HCT116 (cell line): ENCODE measurements around the gene C3orf20.

Source experiments
- EZH2 ChIP-seq: fragments of 200-600 bp; sonication (generic); IDR thresholded peaks from 2 replicates; pipeline ENCODE4 v1.6.1; 2017; ENCODE audit warnings: antibody characterized with exemption, mixed run types
- JUND ChIP-seq: IDR thresholded peaks from 2 replicates; pipeline ENCODE4 v1.6.1; 2012
- POLR2A ChIP-seq: IDR thresholded peaks from 2 replicates; pipeline ENCODE4 v1.7.0; 2011; ENCODE audit warnings: borderline replicate concordance; ENCODE audit not compliant: insufficient read depth, insufficient read length; ENCODE audit errors: extremely low read depth
- POLR2AphosphoS5 ChIP-seq: IDR thresholded peaks from 2 replicates; pipeline ENCODE4 v1.6.1; 2011; ENCODE audit warnings: mild to moderate bottlenecking, low read depth, low read length, moderate library complexity
- TCF7L2 ChIP-seq: IDR thresholded peaks from 2 replicates; pipeline ENCODE4 v1.7.0; 2011; ENCODE audit warnings: borderline replicate concordance, inconsistent platforms; ENCODE audit not compliant: insufficient read depth, insufficient read length; ENCODE audit errors: extremely low read depth
- YY1 ChIP-seq: IDR thresholded peaks from 2 replicates; pipeline ENCODE4 v1.6.1; 2011; ENCODE audit warnings: low read length, low read depth, moderate library complexity, mild to moderate bottlenecking; ENCODE audit not compliant: insufficient replicate concordance; ENCODE audit errors: extremely low read depth
- ZFX ChIP-seq: fragments of 450-650 bp; IDR thresholded peaks from 2 replicates; pipeline ENCODE4 v1.6.1; 2017
- ZNF274 ChIP-seq: fragments of 200-500 bp; sonication (Bioruptor generic); IDR thresholded peaks from 2 replicates; pipeline ENCODE4 v1.6.1; 2014; ENCODE audit warnings: mild to moderate bottlenecking, low read depth, low read length, inconsistent platforms
- TF ChIP-seq, protein P1 (sequence below), 3 experiments: fragments of 200-600 bp in 1 of 3; sonication (generic) in 1 of 3; IDR thresholded peaks in 2 of 3; conservative IDR thresholded peaks in 1 of 3; 2 replicates each; pipeline ENCODE4 v1.5.1; 2012 to 2017; ENCODE audit warnings: low read depth in 2 of 3, low read length in 2 of 3, antibody characterized with exemption in 1 of 3, borderline replicate concordance in 1 of 3, control low read depth in 1 of 3, mild to moderate bottlenecking in 1 of 3, mixed read lengths in 1 of 3, mixed run types in 1 of 3, moderate library complexity in 1 of 3; ENCODE audit not compliant: insufficient read depth in 1 of 3
- TF ChIP-seq, protein P2 (sequence below): IDR thresholded peaks from 2 replicates; pipeline ENCODE4 v1.6.1; 2012; ENCODE audit warnings: low read depth
- TF ChIP-seq, protein P3 (sequence below): IDR thresholded peaks from 2 replicates; pipeline ENCODE4 v1.6.1; 2012

DNA sequence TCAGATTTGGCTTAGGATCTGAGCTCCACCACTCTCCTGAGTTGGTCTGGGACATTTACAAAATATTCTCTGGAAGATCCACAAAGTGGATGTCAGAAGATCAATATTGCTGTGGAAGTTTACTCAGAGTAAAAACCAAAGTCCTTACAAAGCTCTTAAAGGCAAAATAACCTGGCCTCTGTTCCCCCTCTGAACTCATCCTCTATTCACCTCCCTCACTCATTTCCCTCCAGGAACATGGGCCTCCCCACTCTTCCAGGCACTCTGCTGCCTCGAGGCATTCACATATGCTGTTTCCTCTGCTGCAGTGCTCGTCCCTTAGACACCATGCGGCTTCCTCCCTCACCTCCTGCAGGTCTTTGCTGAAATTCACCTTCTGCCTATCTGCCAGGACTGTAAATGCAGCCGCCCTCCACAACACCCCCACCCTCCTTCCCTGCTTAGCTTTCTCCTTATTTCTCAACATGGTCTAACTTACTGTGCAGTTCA is 42.5 kb upstream of the C3orf20 start:
- TF ChIP-seq, protein P1, sequence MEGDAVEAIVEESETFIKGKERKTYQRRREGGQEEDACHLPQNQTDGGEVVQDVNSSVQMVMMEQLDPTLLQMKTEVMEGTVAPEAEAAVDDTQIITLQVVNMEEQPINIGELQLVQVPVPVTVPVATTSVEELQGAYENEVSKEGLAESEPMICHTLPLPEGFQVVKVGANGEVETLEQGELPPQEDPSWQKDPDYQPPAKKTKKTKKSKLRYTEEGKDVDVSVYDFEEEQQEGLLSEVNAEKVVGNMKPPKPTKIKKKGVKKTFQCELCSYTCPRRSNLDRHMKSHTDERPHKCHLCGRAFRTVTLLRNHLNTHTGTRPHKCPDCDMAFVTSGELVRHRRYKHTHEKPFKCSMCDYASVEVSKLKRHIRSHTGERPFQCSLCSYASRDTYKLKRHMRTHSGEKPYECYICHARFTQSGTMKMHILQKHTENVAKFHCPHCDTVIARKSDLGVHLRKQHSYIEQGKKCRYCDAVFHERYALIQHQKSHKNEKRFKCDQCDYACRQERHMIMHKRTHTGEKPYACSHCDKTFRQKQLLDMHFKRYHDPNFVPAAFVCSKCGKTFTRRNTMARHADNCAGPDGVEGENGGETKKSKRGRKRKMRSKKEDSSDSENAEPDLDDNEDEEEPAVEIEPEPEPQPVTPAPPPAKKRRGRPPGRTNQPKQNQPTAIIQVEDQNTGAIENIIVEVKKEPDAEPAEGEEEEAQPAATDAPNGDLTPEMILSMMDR (IDR thresholded peaks at IDR 0.05 in 2 of 3, conservative IDR thresholded peaks at IDR 0.05 in 1 of 3; ENCODE audit: borderline replicate concordance in 1 of 3, insufficient read depth in 1 of 3, low read depth in 2 of 3, low read length in 2 of 3) = no peak
- no peak for TF ChIP-seq ZFX
- TF ChIP-seq, protein P2, sequence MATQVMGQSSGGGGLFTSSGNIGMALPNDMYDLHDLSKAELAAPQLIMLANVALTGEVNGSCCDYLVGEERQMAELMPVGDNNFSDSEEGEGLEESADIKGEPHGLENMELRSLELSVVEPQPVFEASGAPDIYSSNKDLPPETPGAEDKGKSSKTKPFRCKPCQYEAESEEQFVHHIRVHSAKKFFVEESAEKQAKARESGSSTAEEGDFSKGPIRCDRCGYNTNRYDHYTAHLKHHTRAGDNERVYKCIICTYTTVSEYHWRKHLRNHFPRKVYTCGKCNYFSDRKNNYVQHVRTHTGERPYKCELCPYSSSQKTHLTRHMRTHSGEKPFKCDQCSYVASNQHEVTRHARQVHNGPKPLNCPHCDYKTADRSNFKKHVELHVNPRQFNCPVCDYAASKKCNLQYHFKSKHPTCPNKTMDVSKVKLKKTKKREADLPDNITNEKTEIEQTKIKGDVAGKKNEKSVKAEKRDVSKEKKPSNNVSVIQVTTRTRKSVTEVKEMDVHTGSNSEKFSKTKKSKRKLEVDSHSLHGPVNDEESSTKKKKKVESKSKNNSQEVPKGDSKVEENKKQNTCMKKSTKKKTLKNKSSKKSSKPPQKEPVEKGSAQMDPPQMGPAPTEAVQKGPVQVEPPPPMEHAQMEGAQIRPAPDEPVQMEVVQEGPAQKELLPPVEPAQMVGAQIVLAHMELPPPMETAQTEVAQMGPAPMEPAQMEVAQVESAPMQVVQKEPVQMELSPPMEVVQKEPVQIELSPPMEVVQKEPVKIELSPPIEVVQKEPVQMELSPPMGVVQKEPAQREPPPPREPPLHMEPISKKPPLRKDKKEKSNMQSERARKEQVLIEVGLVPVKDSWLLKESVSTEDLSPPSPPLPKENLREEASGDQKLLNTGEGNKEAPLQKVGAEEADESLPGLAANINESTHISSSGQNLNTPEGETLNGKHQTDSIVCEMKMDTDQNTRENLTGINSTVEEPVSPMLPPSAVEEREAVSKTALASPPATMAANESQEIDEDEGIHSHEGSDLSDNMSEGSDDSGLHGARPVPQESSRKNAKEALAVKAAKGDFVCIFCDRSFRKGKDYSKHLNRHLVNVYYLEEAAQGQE = no peak
- TF ChIP-seq YY1 = no peak
- no peak for TF ChIP-seq EZH2
- no peak for TF ChIP-seq JUND
- no peak for TF ChIP-seq POLR2AphosphoS5
- TF ChIP-seq TCF7L2 = no peak
- TF ChIP-seq, protein P3, sequence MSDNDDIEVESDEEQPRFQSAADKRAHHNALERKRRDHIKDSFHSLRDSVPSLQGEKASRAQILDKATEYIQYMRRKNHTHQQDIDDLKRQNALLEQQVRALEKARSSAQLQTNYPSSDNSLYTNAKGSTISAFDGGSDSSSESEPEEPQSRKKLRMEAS = no peak
- no peak for TF ChIP-seq ZNF274
- TF ChIP-seq POLR2A = no peak
